DOHH2 (cell line): ENCODE data around the gene CAMK2D.

ENCODE experiments used
- H3F3A ChIP-seq: fragments of 200-600 bp; sonication (generic), shearing (Covaris generic); 2 replicates; pipeline ENCODE4 v1.6.0; 2016; ENCODE audit warnings: antibody characterized with exemption, mild to moderate bottlenecking; ENCODE audit not compliant: control insufficient read depth, insufficient read depth
- H3K27ac ChIP-seq: fragments of 200-600 bp; sonication (generic); 2 replicates; pipeline ENCODE4 v1.5.1; 2014; ENCODE audit warnings: low read depth, mild to moderate bottlenecking, low read length, moderate library complexity
- H3K27me3 ChIP-seq: fragments of 200-600 bp; sonication (generic); 2 replicates; pipeline ENCODE4 v1.6.1; 2014; ENCODE audit warnings: mild to moderate bottlenecking, low read length, mixed read lengths; ENCODE audit not compliant: control insufficient read depth
- H3K36me3 ChIP-seq: fragments of 200-600 bp; sonication (generic); 2 replicates; pipeline ENCODE4 v1.6.1; 2014; ENCODE audit warnings: mild to moderate bottlenecking, low read length, moderate library complexity, mixed read lengths; ENCODE audit not compliant: control insufficient read depth
- H3K4me1 ChIP-seq: fragments of 200-600 bp; sonication (generic); 2 replicates; pipeline ENCODE4 v1.6.1; 2014; ENCODE audit warnings: mild to moderate bottlenecking, low read length, mixed read lengths; ENCODE audit not compliant: control insufficient read depth
- H3K4me2 ChIP-seq: fragments of 200-600 bp; sonication (generic); 2 replicates; pipeline ENCODE4 v1.6.0; 2014; ENCODE audit warnings: mild to moderate bottlenecking, low read length, moderate library complexity
- H3K4me3 ChIP-seq: fragments of 200-600 bp; sonication (generic); 2 replicates; pipeline ENCODE4 v1.5.1; 2014; ENCODE audit warnings: mild to moderate bottlenecking, low read length, mixed read lengths
- H3K79me2 ChIP-seq: fragments of 200-600 bp; sonication (generic); 2 replicates; pipeline ENCODE4 v1.6.1; 2014; ENCODE audit warnings: mild to moderate bottlenecking, low read length, mixed read lengths; ENCODE audit not compliant: control insufficient read depth
- H3K9me2 ChIP-seq: fragments of 200-600 bp; sonication (generic); replicated peaks from 2 replicates; pipeline ENCODE4 v1.6.1; 2014; ENCODE audit warnings: mild to moderate bottlenecking, low read length, mixed read lengths; ENCODE audit not compliant: control insufficient read depth
- H3K9me3 ChIP-seq: fragments of 200-600 bp; sonication (generic); 2 replicates; pipeline ENCODE4 v1.6.1; 2014; ENCODE audit warnings: antibody characterized with exemption, low read length, mixed read lengths; ENCODE audit not compliant: control insufficient read depth, insufficient read depth
- H4K20me1 ChIP-seq: fragments of 200-600 bp; sonication (generic); 2 replicates; pipeline ENCODE4 v1.6.0; 2014; ENCODE audit warnings: low read depth, mild to moderate bottlenecking, antibody characterized with exemption, low read length, moderate library complexity; ENCODE audit not compliant: control insufficient read depth, insufficient read depth
- CTCF ChIP-seq: fragments of 200-600 bp; sonication (generic); IDR thresholded peaks from one replicate; pipeline ENCODE4 v1.5.1; 2014; ENCODE audit warnings: antibody characterized with exemption, mild to moderate bottlenecking, low read depth, low read length; ENCODE audit not compliant: poor library complexity, severe bottlenecking
- EZH2phosphoT487 ChIP-seq: fragments of 200-600 bp; sonication (generic); IDR thresholded peaks from 2 replicates; pipeline ENCODE4 v1.6.1; 2017; ENCODE audit warnings: borderline replicate concordance, mild to moderate bottlenecking, antibody characterized with exemption, low read length, moderate library complexity, mixed read lengths

Gene CAMK2D

GRCh38 chr4:113788888-113789287, 27.4 kb upstream of the CAMK2D start:
- Histone ChIP-seq H3K4me3 (no peak overlapping the region), H3K9me2 (no peaks in the 10 kb centered on the region), H3K4me2 (no peak overlapping the region), H3K27me3 (no peaks in the 10 kb centered on the region), H3K9me3 (no peaks in the 10 kb centered on the region), H3K36me3 (no peaks in the 10 kb centered on the region), H3F3A (no peaks in the 10 kb centered on the region), H4K20me1 (no peaks in the 10 kb centered on the region), H3K4me1 (peaks cover 28% of the 10 kb centered on the region), H3K79me2 (no peaks in the 10 kb centered on the region), H3K27ac (no peak overlapping the region)
- TF ChIP-seq EZH2phosphoT487 (no peak), CTCF (no peak)

GRCh38 chr4:113785781-113786180, 24.2 kb upstream of the CAMK2D start:
- Histone ChIP-seq H3K9me3 (no peaks in the 10 kb centered on the region), H3K4me1 (peaks cover 28% of the 10 kb centered on the region), H3K9me2 (no peaks in the 10 kb centered on the region), H3K27me3 (no peaks in the 10 kb centered on the region), H3K79me2 (no peaks in the 10 kb centered on the region), H3K36me3 (no peaks in the 10 kb centered on the region), H3K4me3 (no peak overlapping the region), H3F3A (no peaks in the 10 kb centered on the region), H3K27ac (no peak overlapping the region), H3K4me2 (no peak overlapping the region; the same call in 1 of the 2 replicates), H4K20me1 (no peaks in the 10 kb centered on the region)
- TF ChIP-seq EZH2phosphoT487 (no peak), CTCF (no peak)

GRCh38 chr4:113784497-113785250, 23.1 kb upstream of the CAMK2D start:
- Histone ChIP-seq H3K9me2 (no peaks in the 10 kb centered on the region), H3F3A (no peaks in the 10 kb centered on the region), H3K4me1 (peaks cover 28% of the 10 kb centered on the region), H3K9me3 (no peaks in the 10 kb centered on the region), H3K27me3 (no peaks in the 10 kb centered on the region), H3K4me3 (no peak overlapping the region), H3K36me3 (no peaks in the 10 kb centered on the region), H3K27ac (no peak overlapping the region), H3K79me2 (no peaks in the 10 kb centered on the region), H4K20me1 (no peaks in the 10 kb centered on the region), H3K4me2 (no peak overlapping the region)
- TF ChIP-seq CTCF = no peak
- TF ChIP-seq EZH2phosphoT487 = no peak
